Neural cell (in vitro differentiated cells): ENCODE results near the gene ZC3HAV1L. TPM values are rescaled to one million over a fixed set of nuclear protein-coding genes. Genes with fewer than 3 reads are reported as not detected.

Source experiments
- H2AFZ ChIP-seq: fragments of 200-600, 300-800 bp; sonication (generic), shearing (Covaris generic); 2 replicates; pipeline ENCODE4 v1.6.0; 2014; ENCODE audit warnings: low read depth, mild to moderate bottlenecking, antibody characterized with exemption, low read length, moderate library complexity
- H3F3A ChIP-seq: fragments of 200-600 bp; shearing (Covaris generic); 2 replicates; pipeline ENCODE4 v1.6.1; 2016; ENCODE audit warnings: mild to moderate bottlenecking, moderate library complexity, mixed read lengths, antibody characterized with exemption, low read length; ENCODE audit not compliant: insufficient read depth, poor library complexity, severe bottlenecking
- H3K27ac ChIP-seq: fragments of 200-600, 300-800 bp; sonication (generic), shearing (Covaris generic); 2 replicates; pipeline ENCODE4 v1.5.1; 2014; ENCODE audit warnings: mild to moderate bottlenecking, low read length, moderate library complexity
- H3K27me3 ChIP-seq: fragments of 300-800, 200-600 bp; sonication (generic), shearing (Covaris generic); 2 replicates; pipeline ENCODE4 v1.6.0; 2014; ENCODE audit warnings: mild to moderate bottlenecking, low read depth, low read length, moderate library complexity; ENCODE audit not compliant: insufficient read depth
- H3K36me3 ChIP-seq: fragments of 300-800, 200-600 bp; sonication (generic), shearing (Covaris generic); 2 replicates; pipeline ENCODE4 v1.5.1; 2014; ENCODE audit warnings: mild to moderate bottlenecking, antibody characterized with exemption, low read length, moderate library complexity; ENCODE audit not compliant: insufficient read depth
- H3K4me2 ChIP-seq: fragments of 300-800, 200-600 bp; sonication (generic), shearing (Covaris generic); 2 replicates; pipeline ENCODE4 v1.6.0; 2014; ENCODE audit warnings: mild to moderate bottlenecking, low read length
- H3K4me3 ChIP-seq: fragments of 300-800, 200-600 bp; sonication (generic), shearing (Covaris generic); 2 replicates; pipeline ENCODE4 v1.5.1; 2014; ENCODE audit warnings: mild to moderate bottlenecking, low read length, moderate library complexity
- H3K79me2 ChIP-seq: fragments of 200-600 bp; shearing (Covaris generic); replicated peaks from 2 replicates; pipeline ENCODE4 v1.6.0; 2014; ENCODE audit warnings: mild to moderate bottlenecking, low read length, moderate library complexity; ENCODE audit not compliant: insufficient read depth
- H3K9ac ChIP-seq: fragments of 300-800, 200-600 bp; sonication (generic), shearing (Covaris generic); 2 replicates; pipeline ENCODE4 v1.6.1; 2016; ENCODE audit warnings: mild to moderate bottlenecking, low read length, mixed read lengths
- H3K9me2 ChIP-seq: fragments of 200-600 bp; shearing (Covaris generic); 2 replicates; pipeline ENCODE4 v1.6.1; 2016; ENCODE audit warnings: mild to moderate bottlenecking, low read length, mixed read lengths; ENCODE audit not compliant: insufficient read depth
- H3K9me3 ChIP-seq: fragments of 200-600, 300-800 bp; sonication (generic), shearing (Covaris generic); 2 replicates; pipeline ENCODE4 v1.6.1; 2016; ENCODE audit warnings: mild to moderate bottlenecking, mixed run types, low read length, moderate library complexity, mixed read lengths
- H4K20me1 ChIP-seq: fragments of 200-600 bp; shearing (Covaris generic); 2 replicates; pipeline ENCODE4 v1.6.1; 2016; ENCODE audit warnings: mild to moderate bottlenecking, mixed run types; ENCODE audit not compliant: insufficient read depth
- EP300 ChIP-seq: fragments of 450-650 bp; conservative IDR thresholded peaks from 2 replicates; pipeline ENCODE4 v1.6.1; 2014; ENCODE audit warnings: antibody characterized with exemption, mild to moderate bottlenecking, moderate library complexity; ENCODE audit not compliant: poor library complexity, severe bottlenecking
- EZH2 ChIP-seq: fragments of 200-600, 300-800 bp; shearing (Covaris generic), sonication (generic); IDR thresholded peaks from 2 replicates; pipeline ENCODE4 v1.6.1; 2014; ENCODE audit warnings: antibody characterized with exemption, low read length, borderline replicate concordance, mild to moderate bottlenecking; ENCODE audit not compliant: insufficient read depth, poor library complexity, severe bottlenecking
- MXI1 ChIP-seq: fragments of 450-650 bp; conservative IDR thresholded peaks from 2 replicates; pipeline ENCODE4 v1.6.1; 2014; ENCODE audit warnings: antibody characterized with exemption, mild to moderate bottlenecking; ENCODE audit not compliant: poor library complexity, severe bottlenecking
- POLR2AphosphoS5 ChIP-seq: IDR thresholded peaks from 2 replicates; pipeline ENCODE4 v1.6.1; 2012
- RAD21 ChIP-seq: fragments of 450-650 bp; conservative IDR thresholded peaks from 2 replicates; pipeline ENCODE4 v1.6.1; 2014; ENCODE audit warnings: antibody characterized with exemption, mild to moderate bottlenecking, moderate library complexity
- SMC3 ChIP-seq: fragments of 450-650 bp; conservative IDR thresholded peaks from 2 replicates; pipeline ENCODE4 v1.6.1; 2014; ENCODE audit warnings: antibody characterized with exemption, mild to moderate bottlenecking, moderate library complexity; ENCODE audit not compliant: poor library complexity
- TAF1 ChIP-seq: IDR thresholded peaks from 2 replicates; pipeline ENCODE4 v1.6.1; 2012; ENCODE audit warnings: low read depth
- polyA plus RNA-seq: library from polyadenylated mRNA; depleted of rRNA; stranded (reverse); fragments of >200 nt; gene quantifications from 2 replicates; pipeline ENCODE4 v1.2.3, GENCODE V29; 2014
- TF ChIP-seq, protein P1 (sequence below): fragments of 450-650 bp; IDR thresholded peaks from 2 replicates; pipeline ENCODE4 v1.5.1; 2014; ENCODE audit warnings: antibody characterized with exemption, mild to moderate bottlenecking, moderate library complexity; ENCODE audit not compliant: poor library complexity, severe bottlenecking
- TF ChIP-seq, protein P2 (sequence below): IDR thresholded peaks from 2 replicates; pipeline ENCODE4 v1.6.1; 2012; ENCODE audit warnings: borderline replicate concordance

Gene ZC3HAV1L
- polyA plus RNA-seq, 1 donor from 2014 or later = not detected

DNA sequence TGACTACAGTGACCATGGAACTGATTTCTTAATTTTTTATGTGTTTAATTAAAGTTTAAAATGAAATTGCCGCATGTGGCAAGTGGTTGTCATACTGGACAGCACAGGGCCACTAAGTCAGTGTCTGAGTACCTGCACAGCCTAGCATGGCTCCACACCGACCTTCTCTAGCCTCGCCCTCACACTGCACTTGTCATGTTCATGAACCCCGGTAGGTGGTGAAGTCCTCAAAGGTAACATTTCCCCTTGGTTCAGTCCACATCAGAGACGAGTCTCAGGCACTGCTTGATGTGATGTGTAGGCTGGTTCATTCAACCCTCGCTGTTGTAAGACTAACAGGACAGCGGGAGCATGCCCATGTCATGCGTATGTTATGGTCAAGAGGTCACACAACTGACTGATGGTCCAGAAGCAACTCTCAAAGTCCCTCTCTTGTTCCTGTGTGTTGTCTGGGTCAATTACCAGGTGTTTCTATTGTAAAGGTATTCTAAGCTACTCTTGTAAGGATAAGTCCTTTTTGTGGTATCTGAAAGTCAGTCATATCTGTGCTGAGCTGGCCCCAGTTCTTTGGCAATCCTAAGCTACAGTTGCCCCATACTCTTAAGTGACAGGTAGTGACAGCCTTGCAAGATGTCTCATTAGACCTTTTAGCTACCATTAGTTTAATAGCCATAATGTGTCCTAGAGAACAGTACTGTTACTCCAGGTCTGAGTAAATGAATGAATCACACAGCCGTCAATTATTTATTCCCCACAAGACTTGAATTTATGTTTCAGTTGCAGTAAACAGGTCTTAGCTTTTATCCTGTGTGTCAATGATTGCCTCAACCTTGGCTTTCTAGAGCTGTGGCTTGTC, 32.9 kb upstream of the ZC3HAV1L start:
- no peaks in the 10 kb centered on the region for H3F3A ChIP-seq
- H3K9me3 ChIP-seq = no peaks in the 10 kb centered on the region
- no peaks in the 10 kb centered on the region for H3K27me3 ChIP-seq
- H2AFZ ChIP-seq = no peak overlapping the region
- H3K9ac ChIP-seq = no peak overlapping the region
- H3K4me3 ChIP-seq = no peak overlapping the region
- no peaks in the 10 kb centered on the region for H3K9me2 ChIP-seq
- H3K79me2 ChIP-seq = no peaks in the 10 kb centered on the region
- H3K4me2 ChIP-seq = no peak overlapping the region
- no peak overlapping the region for H3K27ac ChIP-seq
- no peaks in the 10 kb centered on the region for H4K20me1 ChIP-seq
- no peaks in the 10 kb centered on the region for H3K36me3 ChIP-seq
- peak; percentile 20 for TF ChIP-seq POLR2AphosphoS5
- no peak for TF ChIP-seq EZH2
- TF ChIP-seq EP300 = peak; percentile 13

- no peaks in the 10 kb centered on the region for H3K36me3 ChIP-seq
These were observed 30.5 kb upstream of the ZC3HAV1L start for GRCh38 chr7:139066315-139066714.

More at GRCh38 chr7:139066315-139066714, 30.5 kb upstream of the ZC3HAV1L start:
- Histone ChIP-seq H3K27ac (no peak overlapping the region), H3K4me2 (no peak overlapping the region), H3K9me2 (no peaks in the 10 kb centered on the region), H3K9me3 (no peaks in the 10 kb centered on the region), H3K4me3 (no peak overlapping the region), H2AFZ (no peak overlapping the region), H4K20me1 (no peaks in the 10 kb centered on the region), H3K79me2 (no peaks in the 10 kb centered on the region), H3K27me3 (no peaks in the 10 kb centered on the region), H3K9ac (no peak overlapping the region), H3F3A (no peaks in the 10 kb centered on the region)
- TF ChIP-seq, protein P1, sequence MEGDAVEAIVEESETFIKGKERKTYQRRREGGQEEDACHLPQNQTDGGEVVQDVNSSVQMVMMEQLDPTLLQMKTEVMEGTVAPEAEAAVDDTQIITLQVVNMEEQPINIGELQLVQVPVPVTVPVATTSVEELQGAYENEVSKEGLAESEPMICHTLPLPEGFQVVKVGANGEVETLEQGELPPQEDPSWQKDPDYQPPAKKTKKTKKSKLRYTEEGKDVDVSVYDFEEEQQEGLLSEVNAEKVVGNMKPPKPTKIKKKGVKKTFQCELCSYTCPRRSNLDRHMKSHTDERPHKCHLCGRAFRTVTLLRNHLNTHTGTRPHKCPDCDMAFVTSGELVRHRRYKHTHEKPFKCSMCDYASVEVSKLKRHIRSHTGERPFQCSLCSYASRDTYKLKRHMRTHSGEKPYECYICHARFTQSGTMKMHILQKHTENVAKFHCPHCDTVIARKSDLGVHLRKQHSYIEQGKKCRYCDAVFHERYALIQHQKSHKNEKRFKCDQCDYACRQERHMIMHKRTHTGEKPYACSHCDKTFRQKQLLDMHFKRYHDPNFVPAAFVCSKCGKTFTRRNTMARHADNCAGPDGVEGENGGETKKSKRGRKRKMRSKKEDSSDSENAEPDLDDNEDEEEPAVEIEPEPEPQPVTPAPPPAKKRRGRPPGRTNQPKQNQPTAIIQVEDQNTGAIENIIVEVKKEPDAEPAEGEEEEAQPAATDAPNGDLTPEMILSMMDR = no peak
- TF ChIP-seq MXI1 (no peak), EP300 (no peak), TAF1 (no peak), RAD21 (no peak), EZH2 (no peak), SMC3 (no peak)
- TF ChIP-seq, protein P2, sequence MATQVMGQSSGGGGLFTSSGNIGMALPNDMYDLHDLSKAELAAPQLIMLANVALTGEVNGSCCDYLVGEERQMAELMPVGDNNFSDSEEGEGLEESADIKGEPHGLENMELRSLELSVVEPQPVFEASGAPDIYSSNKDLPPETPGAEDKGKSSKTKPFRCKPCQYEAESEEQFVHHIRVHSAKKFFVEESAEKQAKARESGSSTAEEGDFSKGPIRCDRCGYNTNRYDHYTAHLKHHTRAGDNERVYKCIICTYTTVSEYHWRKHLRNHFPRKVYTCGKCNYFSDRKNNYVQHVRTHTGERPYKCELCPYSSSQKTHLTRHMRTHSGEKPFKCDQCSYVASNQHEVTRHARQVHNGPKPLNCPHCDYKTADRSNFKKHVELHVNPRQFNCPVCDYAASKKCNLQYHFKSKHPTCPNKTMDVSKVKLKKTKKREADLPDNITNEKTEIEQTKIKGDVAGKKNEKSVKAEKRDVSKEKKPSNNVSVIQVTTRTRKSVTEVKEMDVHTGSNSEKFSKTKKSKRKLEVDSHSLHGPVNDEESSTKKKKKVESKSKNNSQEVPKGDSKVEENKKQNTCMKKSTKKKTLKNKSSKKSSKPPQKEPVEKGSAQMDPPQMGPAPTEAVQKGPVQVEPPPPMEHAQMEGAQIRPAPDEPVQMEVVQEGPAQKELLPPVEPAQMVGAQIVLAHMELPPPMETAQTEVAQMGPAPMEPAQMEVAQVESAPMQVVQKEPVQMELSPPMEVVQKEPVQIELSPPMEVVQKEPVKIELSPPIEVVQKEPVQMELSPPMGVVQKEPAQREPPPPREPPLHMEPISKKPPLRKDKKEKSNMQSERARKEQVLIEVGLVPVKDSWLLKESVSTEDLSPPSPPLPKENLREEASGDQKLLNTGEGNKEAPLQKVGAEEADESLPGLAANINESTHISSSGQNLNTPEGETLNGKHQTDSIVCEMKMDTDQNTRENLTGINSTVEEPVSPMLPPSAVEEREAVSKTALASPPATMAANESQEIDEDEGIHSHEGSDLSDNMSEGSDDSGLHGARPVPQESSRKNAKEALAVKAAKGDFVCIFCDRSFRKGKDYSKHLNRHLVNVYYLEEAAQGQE = no peak
